ENCODE results near the gene VSIG1. TPM values are rescaled to one million over a fixed set of nuclear protein-coding genes. Genes with fewer than 3 reads are reported as not detected.

The VSIG1 gene
- total and polyA plus RNA-seq, 2 of the 4 experiments (the other 2 are of a cell fraction) = not detected

GRCh38 chrX:108022491-108023089 is 22.3 kb upstream of the VSIG1 start:
- no TSS peak for BruUV-seq (replicated peaks)
- dilution Hi-C loops (cut with HindIII; ENCODE audit: low sequenced_read_pairs, unreplicated experiment) (no loop called here), intact Hi-C loops (cut with micrococcal nuclease) (no loop called here), in situ Hi-C loops (cut with MboI; ENCODE audit: low sequenced_read_pairs) (no loop called here)
- no peak overlapping the region for H3K9ac ChIP-seq (ENCODE audit: low read depth, low read length)
- DNase-seq (peak; percentile 5), ATAC-seq (ENCODE audit: low read depth) (peak; percentile 29)
- no peak overlapping the region for H2AFZ ChIP-seq (replicated peaks; ENCODE audit: low read length, poor library complexity)
- H2BK20ac ChIP-seq (ENCODE audit: low read depth, low read length) = 0 out of 2 replicates have a peak overlapping the region, but pooled peaks have one; percentile 6
- peaks cover 3% of the 10 kb centered on the region; the same call in 1 of the 2 replicates for H3K4me1 ChIP-seq (ENCODE audit: control insufficient read depth, insufficient read depth, low read length)
- no peak for TF ChIP-seq BHLHE40 (IDR thresholded peaks at IDR 0.05; ENCODE audit: low read depth, low read length)
- TF ChIP-seq CEBPB (IDR thresholded peaks at IDR 0.05; ENCODE audit: low read depth, low read length) = no peak
- TF ChIP-seq NFE2L2 (IDR thresholded peaks at IDR 0.05; ENCODE audit: low read depth, low read length) = no peak
- TF ChIP-seq ELK1 (IDR thresholded peaks at IDR 0.05; ENCODE audit: borderline replicate concordance, low read depth, low read length) = no peak
- TF ChIP-seq RAD21 (IDR thresholded peaks at IDR 0.05; ENCODE audit: low read length) = no peak
- TF ChIP-seq RFX5 (IDR thresholded peaks at IDR 0.05; ENCODE audit: low read depth, low read length) = no peak
- TF ChIP-seq FOS (IDR thresholded peaks at IDR 0.05; ENCODE audit: low read depth, low read length) = no peak
- no peak for TF ChIP-seq MXI1 (IDR thresholded peaks at IDR 0.05; ENCODE audit: borderline replicate concordance, low read depth, low read length)
- ChIA-PET POLR2A (ENCODE audit: unreplicated experiment) (interaction anchor here (0.7 kb wide), 1 partner anchor 15 kb away, joined by 3 read pairs; no protein-coding TSS in a partner anchor), CTCF (no interaction called here)
- H3K23ac ChIP-seq (ENCODE audit: low read depth, low read length) = no peak overlapping the region
- H3K4ac ChIP-seq (ENCODE audit: low read depth, low read length) = no peak overlapping the region; the same call in 1 of the 2 replicates
- H4K8ac ChIP-seq (ENCODE audit: low read depth in 2 of 2, low read length in 2 of 2) = 0 out of 4 replicates have a peak overlapping the region, but pooled peaks of 1 of the 2 experiments have one; percentile 16
- H4K91ac ChIP-seq (ENCODE audit: insufficient read depth, low read depth, low read length) = no peak overlapping the region
- H3K9me3 ChIP-seq (ENCODE audit: control insufficient read depth, insufficient read depth, low read length) = no peaks in the 10 kb centered on the region
- H3K36me3 ChIP-seq (ENCODE audit: control insufficient read depth, insufficient read depth, low read length) = no peaks in the 10 kb centered on the region
- no peak overlapping the region for H3K4me2 ChIP-seq (ENCODE audit: low read depth, low read length)
- H2BK120ac ChIP-seq (ENCODE audit: low read depth, low read length) = no peak overlapping the region
- no peaks in the 10 kb centered on the region for H3K9me1 ChIP-seq (ENCODE audit: insufficient read depth, low read length)
- no peak overlapping the region for H2BK15ac ChIP-seq (ENCODE audit: low read depth, low read length)
- no peaks in the 10 kb centered on the region for H3K79me1 ChIP-seq (ENCODE audit: low read depth in 1 of 2, low read length in 2 of 2)
- H3K27ac ChIP-seq (ENCODE audit: insufficient read depth, low read length) = no peak overlapping the region
- H3K18ac ChIP-seq (ENCODE audit: low read depth, low read length) = no peak overlapping the region
- no peak overlapping the region for H2BK5ac ChIP-seq (ENCODE audit: low read depth, low read length, poor library complexity, severe bottlenecking)
- H2AK9ac ChIP-seq (replicated peaks; ENCODE audit: low read depth, low read length, poor library complexity) = no peak overlapping the region
- H4K20me1 ChIP-seq (ENCODE audit: insufficient read depth, low read length) = no peaks in the 10 kb centered on the region
- no peak overlapping the region for H4K5ac ChIP-seq (ENCODE audit: low read depth, low read length)
- WGBS, 2 experiments (ENCODE audit: extremely low coverage in 2 of 2, insufficient read length in 1 of 2) = no CpG with 5 or more reads among the region's 1 CpG
- no peak overlapping the region for H3K4me3 ChIP-seq (ENCODE audit: insufficient read depth, low read depth, low read length)
- H3K14ac ChIP-seq (replicated peaks; ENCODE audit: low read depth, low read length) = no peak overlapping the region
- H2AK5ac ChIP-seq (ENCODE audit: low read depth, low read length) = no peak overlapping the region
- H3K27me3 ChIP-seq (ENCODE audit: control insufficient read depth, insufficient read depth, low read length) = peaks cover 15% of the 10 kb centered on the region
- no peak overlapping the region for H3K56ac ChIP-seq (ENCODE audit: extremely low read depth, insufficient read depth, low read length)

Data from IMR-90 (cell line).